Activated T-cell treated with anti-CD3 and anti-CD28 coated beads, Interleukin-2, amount 50 U/mL, for 24 hours (primary cell): ENCODE measurements around the gene DUOXA1.

Source experiments
- DNase-seq: peaks from one replicate; pipeline ENCODE4 v3.0.0-alpha.2; 2020
- H3K27ac Mint-ChIP-seq: 2 replicates; pipeline ENCODE4 v1.8.0; 2020; ENCODE audit warnings: mild to moderate bottlenecking, mixed read lengths
- H3K27me3 Mint-ChIP-seq: 2 replicates; pipeline ENCODE4 v1.8.0; 2020; ENCODE audit warnings: mixed read lengths
- H3K36me3 Mint-ChIP-seq: 2 replicates; pipeline ENCODE4 v1.8.0; 2020; ENCODE audit warnings: low read depth, mixed read lengths
- H3K4me1 Mint-ChIP-seq: 2 replicates; pipeline ENCODE4 v1.8.0; 2020; ENCODE audit warnings: low read depth, mixed read lengths
- H3K4me3 Mint-ChIP-seq: 2 replicates; pipeline ENCODE4 v1.8.0; 2020; ENCODE audit warnings: mild to moderate bottlenecking, moderate library complexity, mixed read lengths
- H3K9me3 Mint-ChIP-seq: 2 replicates; pipeline ENCODE4 v1.8.0; 2020; ENCODE audit warnings: mixed read lengths

DUOXA1 gene

DNA sequence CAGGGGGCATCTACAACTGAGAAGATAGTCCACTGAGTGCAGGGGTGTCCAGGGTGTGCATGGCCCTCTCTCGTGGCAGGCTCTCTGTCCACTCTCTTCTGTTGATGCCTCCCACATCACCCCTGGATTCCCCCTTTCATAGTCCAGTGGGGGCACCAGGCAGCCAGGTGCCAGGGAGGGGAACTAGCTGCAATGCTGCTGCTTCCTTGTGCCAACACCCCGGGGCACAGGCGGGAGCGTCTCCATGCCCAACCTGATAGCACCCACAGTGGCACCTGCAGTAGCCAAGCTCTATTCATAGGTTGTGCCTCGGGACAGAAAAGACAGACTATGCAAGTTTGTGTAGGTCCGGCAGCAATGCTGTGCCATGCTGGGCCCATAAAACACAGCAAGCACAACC lies 27.5 kb downstream of the DUOXA1 start:
- Mint-ChIP-seq H3K4me1 (no peaks in the 10 kb centered on the region), H3K27me3 (peaks cover 14% of the 10 kb centered on the region), H3K4me3 (no peak overlapping the region), H3K9me3 (no peaks in the 10 kb centered on the region), H3K27ac (no peak overlapping the region), H3K36me3 (no peaks in the 10 kb centered on the region)
- no peak for DNase-seq

DNA sequence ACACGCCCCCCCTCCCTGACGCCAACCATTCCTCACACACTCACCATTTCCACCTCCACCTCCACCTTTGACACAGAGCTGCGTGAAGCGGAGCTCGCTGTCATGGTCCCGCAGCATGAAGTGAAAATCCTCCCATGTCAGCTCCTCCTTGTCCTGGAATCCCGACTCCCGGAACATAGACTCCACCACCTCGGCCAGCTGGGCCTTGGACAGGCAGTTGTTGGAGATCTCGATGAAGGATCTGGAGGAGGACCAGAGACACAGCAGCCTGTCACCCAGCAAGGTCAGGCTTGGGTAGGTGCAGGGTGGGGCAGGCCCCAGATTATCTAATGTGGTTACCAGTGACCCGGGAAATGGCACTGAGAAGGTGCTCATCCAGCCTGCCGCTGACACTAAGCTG lies 27.9 kb downstream of the DUOXA1 start:
- H3K4me1 Mint-ChIP-seq: no peaks in the 10 kb centered on the region
- H3K9me3 Mint-ChIP-seq: no peaks in the 10 kb centered on the region
- no peak overlapping the region for H3K4me3 Mint-ChIP-seq
- H3K36me3 Mint-ChIP-seq: no peaks in the 10 kb centered on the region
- no peak for DNase-seq
- no peak overlapping the region for H3K27ac Mint-ChIP-seq
- peaks cover 12% of the 10 kb centered on the region for H3K27me3 Mint-ChIP-seq

DNA sequence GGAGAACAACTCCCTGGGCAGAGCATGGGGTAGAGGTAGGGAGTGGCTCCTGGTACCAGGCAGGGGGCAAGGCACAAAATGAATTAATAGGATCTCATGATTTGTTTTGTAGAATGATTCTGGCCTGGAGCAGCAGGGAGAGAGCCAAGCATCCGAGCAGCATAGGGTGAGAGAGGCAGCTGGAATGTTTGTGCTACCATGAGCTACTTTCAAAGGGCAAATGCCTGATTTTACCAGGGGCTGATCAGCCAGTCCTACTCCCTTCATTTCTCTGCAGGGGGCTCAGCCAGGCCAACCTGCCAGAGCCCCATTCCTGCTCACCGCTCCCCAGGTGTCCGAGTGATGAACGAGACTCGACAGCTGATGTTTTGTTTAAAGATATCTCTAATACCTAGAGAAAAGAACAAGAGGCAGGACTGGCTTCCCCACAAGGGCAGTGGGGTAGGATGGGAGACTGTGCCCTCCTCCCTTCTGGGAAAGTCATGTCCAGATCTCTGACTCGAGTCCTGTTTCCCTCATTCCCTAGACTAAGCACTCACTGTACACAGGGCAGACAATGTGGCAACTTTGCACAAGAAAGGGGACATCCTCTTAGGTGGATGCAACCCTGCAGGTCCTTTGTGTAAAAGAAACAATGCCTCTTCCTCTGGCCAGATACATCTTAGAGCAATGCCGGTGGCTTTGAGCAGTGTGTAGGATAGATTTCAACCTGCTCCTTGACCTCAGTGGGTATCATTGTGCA lies 28.6 kb downstream of the DUOXA1 start:
- no peaks in the 10 kb centered on the region for H3K9me3 Mint-ChIP-seq
- H3K27ac Mint-ChIP-seq: no peak overlapping the region
- H3K4me1 Mint-ChIP-seq: no peaks in the 10 kb centered on the region
- no peaks in the 10 kb centered on the region for H3K36me3 Mint-ChIP-seq
- no peak overlapping the region for H3K4me3 Mint-ChIP-seq
- H3K27me3 Mint-ChIP-seq: peaks cover 12% of the 10 kb centered on the region
- no peak for DNase-seq

DNA sequence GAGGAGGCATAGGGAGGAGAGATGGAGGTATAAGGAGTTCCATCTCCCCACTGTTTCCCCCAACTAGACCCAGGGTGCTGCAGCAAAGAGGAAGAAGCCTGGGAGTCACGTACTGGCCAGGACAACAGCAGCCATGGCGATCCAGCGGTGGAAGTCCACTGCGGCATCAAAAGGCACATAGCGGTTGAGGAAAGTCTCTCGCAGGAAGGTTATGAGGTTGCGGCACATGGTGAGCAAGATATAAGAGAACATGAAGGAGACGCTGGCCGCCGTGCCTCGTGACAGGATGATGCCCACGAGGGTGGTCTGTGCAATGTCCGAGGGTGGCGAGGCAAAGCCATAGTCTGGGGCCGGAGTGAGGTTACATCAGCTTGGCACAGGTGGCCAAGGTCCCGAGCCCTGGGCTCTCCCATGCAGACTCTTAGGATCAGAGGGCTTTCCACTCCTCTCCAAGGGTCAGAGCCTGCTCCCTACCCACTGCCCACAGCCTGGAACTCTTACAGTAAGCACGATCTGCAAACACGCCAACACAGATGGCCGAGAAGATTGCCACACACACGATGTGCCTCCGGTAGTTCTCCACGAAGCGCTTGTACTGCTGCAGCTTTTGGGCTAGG lies 30.0 kb downstream of the DUOXA1 start:
- Mint-ChIP-seq H3K27ac (no peak overlapping the region), H3K4me3 (no peak overlapping the region), H3K9me3 (no peaks in the 10 kb centered on the region), H3K27me3 (peaks cover 6% of the 10 kb centered on the region), H3K4me1 (no peaks in the 10 kb centered on the region), H3K36me3 (no peaks in the 10 kb centered on the region)
- no peak for DNase-seq

DNA sequence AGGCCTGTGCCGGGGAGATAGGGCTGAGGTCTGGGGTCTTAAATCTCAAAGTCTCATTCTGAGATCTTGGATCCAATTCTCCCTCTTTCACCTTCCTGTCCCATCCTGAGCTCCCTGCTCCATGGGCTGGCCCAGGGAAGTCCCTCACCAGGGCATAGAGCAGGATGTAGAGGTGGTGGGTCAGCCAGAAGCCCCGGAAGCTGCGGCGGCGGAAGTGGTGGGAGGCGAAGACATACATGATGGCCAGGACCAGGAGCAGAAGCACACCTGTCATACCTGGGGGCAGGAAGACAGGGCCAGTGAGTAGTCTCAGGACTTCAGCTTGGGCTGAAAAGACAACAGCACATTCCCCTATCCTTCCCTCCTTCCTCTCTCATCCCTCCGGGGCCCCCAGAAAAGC lies 32.2 kb downstream of the DUOXA1 start:
- no peaks in the 10 kb centered on the region for H3K4me1 Mint-ChIP-seq
- H3K36me3 Mint-ChIP-seq: no peaks in the 10 kb centered on the region
- DNase-seq: peak; percentile 13
- no peaks in the 10 kb centered on the region for H3K9me3 Mint-ChIP-seq
- no peak overlapping the region for H3K27ac Mint-ChIP-seq
- H3K4me3 Mint-ChIP-seq: no peak overlapping the region
- H3K27me3 Mint-ChIP-seq: no peaks in the 10 kb centered on the region

DNA sequence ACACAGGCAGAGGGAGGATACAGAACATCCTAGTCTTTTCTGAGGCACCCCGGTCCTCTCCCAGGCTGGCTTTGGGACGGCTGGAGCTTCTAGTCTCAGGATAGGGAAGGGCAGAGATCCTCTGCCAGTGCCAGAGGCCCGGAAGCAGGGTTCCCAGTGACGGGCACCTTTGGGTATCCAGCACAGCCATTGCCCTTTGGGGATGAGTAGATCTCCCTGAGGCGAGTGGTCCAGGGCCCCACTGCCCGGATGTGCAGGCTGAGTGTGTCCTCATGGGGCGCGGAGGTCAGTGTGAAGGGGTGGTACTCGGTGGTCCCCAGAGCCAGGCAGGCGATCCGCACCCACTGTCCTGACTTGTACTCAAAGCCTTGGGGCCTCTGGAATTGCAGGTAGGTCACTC lies 34.0 kb downstream of the DUOXA1 start:
- H3K4me1 Mint-ChIP-seq: no peaks in the 10 kb centered on the region
- H3K27ac Mint-ChIP-seq: no peak overlapping the region
- no peaks in the 10 kb centered on the region for H3K9me3 Mint-ChIP-seq
- no peaks in the 10 kb centered on the region for H3K36me3 Mint-ChIP-seq
- peak; percentile 15 for DNase-seq
- no peak overlapping the region for H3K4me3 Mint-ChIP-seq
- H3K27me3 Mint-ChIP-seq: peaks cover 11% of the 10 kb centered on the region

DNA sequence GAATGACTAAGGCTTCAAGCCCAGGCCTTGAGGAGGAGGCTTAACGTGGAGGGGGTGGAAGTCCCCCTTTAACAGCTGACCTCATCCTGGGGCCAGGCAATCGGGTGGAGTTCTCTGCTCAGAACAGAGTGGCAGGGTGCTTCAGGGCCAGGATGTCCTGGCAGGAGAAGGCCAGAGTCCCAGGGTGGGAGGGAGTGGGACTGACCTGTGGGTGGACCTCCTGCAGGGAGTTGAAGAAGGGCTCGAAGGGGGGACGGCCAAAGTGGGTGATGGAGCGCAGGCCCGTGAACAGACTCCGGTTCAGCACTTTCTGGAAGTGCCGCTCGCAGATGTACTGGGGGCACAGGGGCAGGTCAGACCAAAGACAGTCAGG lies 35.3 kb downstream of the DUOXA1 start:
- H3K4me1 Mint-ChIP-seq: no peaks in the 10 kb centered on the region
- peak; percentile 17 for DNase-seq
- H3K9me3 Mint-ChIP-seq: no peaks in the 10 kb centered on the region
- H3K36me3 Mint-ChIP-seq: no peaks in the 10 kb centered on the region
- peaks cover 11% of the 10 kb centered on the region for H3K27me3 Mint-ChIP-seq
- H3K27ac Mint-ChIP-seq: no peak overlapping the region
- H3K4me3 Mint-ChIP-seq: no peak overlapping the region

DNA sequence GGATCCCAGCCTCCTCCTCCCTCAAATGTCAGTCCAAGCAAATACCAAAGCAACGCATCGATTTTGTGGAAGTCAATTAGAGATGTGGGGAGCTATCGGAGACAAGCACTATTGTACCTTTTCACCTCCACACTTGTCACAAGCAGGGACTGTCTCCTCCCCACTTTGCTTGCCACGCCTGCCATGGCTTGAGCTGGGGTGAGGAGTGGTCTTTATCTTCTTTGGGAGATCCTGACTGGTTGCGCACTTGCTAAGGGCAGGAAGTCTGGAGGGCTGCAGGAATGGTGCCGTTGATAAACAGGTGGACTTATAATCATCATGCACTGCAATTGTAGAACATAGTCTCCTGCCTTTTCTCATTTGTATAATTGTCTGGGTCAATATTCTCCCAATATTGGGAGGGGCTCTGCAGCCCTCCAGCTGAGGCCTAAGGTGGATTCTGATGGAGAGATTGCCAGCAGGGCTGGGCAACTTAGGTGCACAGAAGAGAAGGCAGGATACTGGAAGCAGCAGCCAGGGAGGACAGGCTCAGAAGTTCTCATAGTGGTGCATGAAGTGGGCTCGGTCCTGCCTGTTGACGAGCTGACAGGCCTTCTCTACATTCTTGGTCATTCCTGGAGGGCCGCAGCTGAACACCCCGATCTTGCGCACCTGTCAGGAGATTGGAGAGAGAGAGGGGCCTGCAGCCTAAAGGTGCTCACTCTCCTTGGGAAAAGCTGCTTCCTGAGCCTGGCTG lies 35.9 kb downstream of the DUOXA1 start:
- no peaks in the 10 kb centered on the region for H3K9me3 Mint-ChIP-seq
- peak; percentile 13 for DNase-seq
- no peaks in the 10 kb centered on the region for H3K36me3 Mint-ChIP-seq
- no peak overlapping the region for H3K4me3 Mint-ChIP-seq
- H3K4me1 Mint-ChIP-seq: no peaks in the 10 kb centered on the region
- H3K27me3 Mint-ChIP-seq: peaks cover 14% of the 10 kb centered on the region
- H3K27ac Mint-ChIP-seq: no peak overlapping the region

DNA sequence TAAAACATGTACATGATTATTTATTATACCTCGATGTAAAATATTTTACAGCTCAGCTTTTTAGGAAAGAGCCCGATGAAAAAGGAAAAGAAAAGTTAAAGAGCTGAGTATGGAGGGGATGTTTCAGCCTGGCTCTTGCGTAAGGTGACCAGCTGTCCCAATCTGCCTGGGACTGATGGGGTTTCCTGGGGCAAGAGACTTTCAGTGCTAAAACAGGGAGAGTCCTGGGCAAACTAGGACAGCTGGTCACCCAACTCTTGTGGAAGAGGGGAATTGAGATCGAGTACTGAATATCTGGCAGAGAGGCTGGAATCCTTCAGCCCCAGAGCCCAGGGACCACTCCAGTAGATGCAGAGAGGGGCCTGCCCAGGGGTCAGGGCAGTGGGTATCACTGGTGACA lies 36.7 kb downstream of the DUOXA1 start:
- H3K4me1 Mint-ChIP-seq: no peaks in the 10 kb centered on the region
- no peak overlapping the region for H3K27ac Mint-ChIP-seq
- H3K9me3 Mint-ChIP-seq: no peaks in the 10 kb centered on the region

DNA sequence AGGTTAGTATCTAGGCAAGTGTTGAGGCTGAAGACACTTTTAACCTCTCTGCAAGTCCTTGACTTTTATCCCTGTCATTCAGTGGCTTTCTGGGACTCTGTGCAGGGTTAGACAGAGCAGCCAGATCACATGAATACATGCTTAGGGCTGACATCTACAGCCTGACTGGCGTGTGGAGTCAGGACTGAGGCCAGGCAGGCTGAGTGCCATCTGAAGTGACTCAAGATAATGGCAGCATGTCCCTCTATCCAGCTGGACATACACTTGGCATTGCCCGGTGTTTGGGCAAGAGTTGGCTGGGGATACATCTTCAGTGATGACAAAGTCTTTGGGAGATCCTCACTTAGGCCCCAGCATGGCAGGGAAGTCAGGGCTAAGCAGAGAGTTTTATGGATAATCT lies 38.1 kb downstream of the DUOXA1 start:
- H3K9me3 Mint-ChIP-seq: no peaks in the 10 kb centered on the region
- DNase-seq: no peak
- no peaks in the 10 kb centered on the region for H3K4me1 Mint-ChIP-seq
- H3K36me3 Mint-ChIP-seq: no peaks in the 10 kb centered on the region
- H3K27ac Mint-ChIP-seq: no peak overlapping the region
- no peak overlapping the region for H3K4me3 Mint-ChIP-seq
- peaks cover 26% of the 10 kb centered on the region for H3K27me3 Mint-ChIP-seq

More for the DNA sequence above, 36.7 kb downstream of the DUOXA1 start:
- peaks cover 16% of the 10 kb centered on the region for H3K27me3 Mint-ChIP-seq
- no peaks in the 10 kb centered on the region for H3K36me3 Mint-ChIP-seq
- no peak for DNase-seq
- no peak overlapping the region for H3K4me3 Mint-ChIP-seq

DNA sequence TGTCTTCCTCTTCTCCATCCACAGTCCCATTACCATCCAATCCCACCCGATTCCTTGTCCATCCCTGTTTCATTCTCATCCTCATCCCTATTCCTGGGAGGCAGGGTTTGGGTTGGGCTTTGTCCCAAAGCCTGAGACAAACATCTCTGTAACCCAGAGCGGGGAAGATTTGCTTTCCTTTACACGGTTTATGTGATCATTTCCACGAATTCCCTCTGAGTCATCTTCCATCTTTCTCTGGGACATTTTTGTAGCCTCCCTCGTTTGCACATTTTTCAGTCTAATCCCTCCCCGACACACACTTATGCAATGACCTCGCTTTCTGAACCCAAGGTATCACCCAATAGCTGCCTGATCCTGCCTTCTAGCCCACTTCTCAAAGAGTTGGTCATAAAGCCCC lies 38.5 kb downstream of the DUOXA1 start:
- Mint-ChIP-seq H3K27me3 (peaks cover 26% of the 10 kb centered on the region), H3K27ac (no peak overlapping the region), H3K9me3 (no peaks in the 10 kb centered on the region), H3K36me3 (no peaks in the 10 kb centered on the region), H3K4me1 (no peaks in the 10 kb centered on the region), H3K4me3 (no peak overlapping the region)
- DNase-seq: no peak

DNA sequence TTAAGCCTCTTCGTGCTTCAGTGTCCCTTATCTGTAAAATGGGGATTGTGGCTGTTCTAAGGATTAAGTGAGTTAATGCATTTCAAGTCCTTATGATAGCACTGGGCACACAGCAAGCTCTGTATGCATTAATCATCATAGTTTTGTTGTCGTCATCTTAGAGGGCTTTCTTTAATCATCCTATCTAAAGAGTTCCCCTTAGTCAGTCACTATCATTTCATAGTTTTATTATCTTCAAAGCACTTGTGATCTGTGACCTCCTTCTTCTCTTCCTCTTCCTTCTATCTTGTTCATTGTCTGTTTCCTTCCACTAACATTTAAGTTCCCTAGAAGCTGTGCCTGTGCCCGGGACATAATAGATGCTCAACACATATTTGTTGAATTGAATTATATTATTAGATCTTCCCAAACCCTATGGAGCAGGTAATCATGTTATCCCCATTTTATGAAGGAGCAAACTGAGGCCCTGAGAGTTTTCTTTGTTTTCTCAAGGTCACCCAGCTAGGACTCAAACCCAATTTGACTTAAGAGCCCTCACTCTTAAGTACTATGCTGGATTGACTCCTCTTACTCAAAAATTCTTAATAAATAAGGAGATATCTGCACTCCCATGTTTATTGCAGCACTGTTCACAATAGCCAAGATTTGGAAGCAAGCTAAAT lies 39.8 kb downstream of the DUOXA1 start:
- Mint-ChIP-seq H3K4me3 (no peak overlapping the region), H3K9me3 (no peaks in the 10 kb centered on the region), H3K27me3 (peaks cover 26% of the 10 kb centered on the region), H3K27ac (no peak overlapping the region), H3K4me1 (no peaks in the 10 kb centered on the region), H3K36me3 (no peaks in the 10 kb centered on the region)
- DNase-seq: no peak

DNA sequence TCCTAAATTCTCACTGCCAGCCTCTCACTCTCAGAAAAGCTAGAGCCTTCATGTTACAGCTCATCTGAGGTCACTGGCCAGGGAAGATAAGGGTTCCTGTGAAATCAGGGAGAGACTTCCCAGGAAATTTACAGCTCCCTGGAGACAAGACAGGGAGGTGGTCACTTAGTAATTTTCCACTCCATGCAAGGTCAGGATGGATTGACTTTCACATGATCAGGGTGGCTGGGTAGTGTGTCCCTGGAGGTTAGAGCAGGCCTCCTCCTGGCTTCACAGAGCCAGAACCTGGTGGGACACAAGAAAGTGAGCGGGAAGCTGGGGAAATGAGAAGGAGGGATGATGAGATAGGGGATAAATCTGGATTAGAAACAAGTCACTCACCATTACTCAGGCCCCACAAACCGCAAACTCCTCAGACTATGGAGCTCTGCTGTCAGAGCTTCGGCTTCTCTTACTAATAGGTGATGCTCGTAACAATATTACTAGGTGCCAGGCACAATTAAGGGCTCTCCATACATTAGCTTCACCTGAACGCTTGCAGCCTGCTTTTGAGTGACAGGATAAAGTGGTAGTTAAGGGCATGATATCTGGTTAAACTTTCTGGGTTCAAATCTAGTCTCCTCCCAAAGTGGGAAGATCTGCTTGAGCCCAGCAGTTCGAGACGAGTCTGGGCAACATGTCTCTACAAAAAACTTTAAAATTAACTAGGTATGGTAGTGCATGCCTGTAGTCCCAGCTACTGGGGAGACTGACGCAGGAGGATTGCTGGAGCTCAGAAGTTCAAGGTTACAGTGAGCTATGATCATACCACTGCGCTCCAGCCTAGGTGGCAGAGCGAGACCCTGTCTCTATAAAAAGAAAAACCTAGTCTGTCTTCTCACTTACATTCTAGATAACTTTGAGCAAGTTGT lies 40.6 kb downstream of the DUOXA1 start:
- Mint-ChIP-seq H3K27me3 (peaks cover 26% of the 10 kb centered on the region), H3K36me3 (no peaks in the 10 kb centered on the region), H3K4me3 (no peak overlapping the region), H3K27ac (no peak overlapping the region), H3K4me1 (no peaks in the 10 kb centered on the region), H3K9me3 (no peaks in the 10 kb centered on the region)
- no peak for DNase-seq

DNA sequence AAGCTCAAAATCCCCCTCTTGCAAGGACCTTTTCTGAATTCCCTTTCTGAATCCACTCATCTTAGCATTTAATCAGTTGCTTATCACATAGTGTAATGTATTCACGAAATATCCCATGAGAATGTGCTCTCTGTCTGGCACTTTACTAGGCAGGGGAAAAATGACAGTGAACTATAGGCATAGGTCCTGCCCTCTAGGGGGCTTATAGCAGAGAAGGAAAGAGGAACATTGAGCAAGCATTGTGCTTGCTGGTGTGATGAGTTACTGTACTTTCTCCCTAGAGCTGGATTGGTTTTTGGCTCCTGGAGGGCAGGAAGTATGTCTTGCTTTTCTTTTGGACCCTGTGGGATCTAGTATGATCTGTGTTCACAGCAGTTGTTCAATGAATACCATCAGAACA lies 42.2 kb downstream of the DUOXA1 start:
- H3K27me3 Mint-ChIP-seq: peaks cover 26% of the 10 kb centered on the region
- H3K36me3 Mint-ChIP-seq: no peaks in the 10 kb centered on the region
- H3K27ac Mint-ChIP-seq: no peak overlapping the region
- no peak for DNase-seq
- H3K4me1 Mint-ChIP-seq: no peaks in the 10 kb centered on the region
- H3K9me3 Mint-ChIP-seq: no peaks in the 10 kb centered on the region
- no peak overlapping the region for H3K4me3 Mint-ChIP-seq
